Measurements from ENCODE around the gene EME2.

Gene EME2

GRCh38 chr16:1774448-1774780 lies 1.8 kb downstream of the EME2 start:
- TF ChIP-seq CTCF (IDR thresholded peaks at IDR 0.05; ENCODE audit: low read depth, low read length) = no peak
- H3K4me3 ChIP-seq (ENCODE audit: low read depth, low read length) = peak overlapping the region; percentile 72
- no peak for DNase-seq (ENCODE audit: low read depth, low spot score)
- in situ Hi-C loops (cut with HindIII; ENCODE audit: low sequenced_read_pairs) = no loop called here

GRCh38 chr16:1775006-1775845 lies 2.6 kb downstream of the EME2 start:
- no peak for TF ChIP-seq CTCF (IDR thresholded peaks at IDR 0.05; ENCODE audit: low read depth, low read length)
- DNase-seq (ENCODE audit: low read depth, low spot score) = no peak
- in situ Hi-C loops (cut with HindIII; ENCODE audit: low sequenced_read_pairs) = no loop called here
- no peak overlapping the region for H3K4me3 ChIP-seq (ENCODE audit: low read depth, low read length)

GRCh38 chr16:1775846-1776671 lies 3.4 kb downstream of the EME2 start:
- H3K4me3 ChIP-seq (ENCODE audit: low read depth, low read length) = no peak overlapping the region
- in situ Hi-C loops (cut with HindIII; ENCODE audit: low sequenced_read_pairs) = no loop called here
- TF ChIP-seq CTCF (IDR thresholded peaks at IDR 0.05; ENCODE audit: low read depth, low read length) = no peak
- no peak for DNase-seq (ENCODE audit: low read depth, low spot score)

GRCh38 chr16:1776672-1776955 lies 4.0 kb downstream of the EME2 start:
- no peak for DNase-seq (ENCODE audit: low read depth, low spot score)
- TF ChIP-seq CTCF (IDR thresholded peaks at IDR 0.05; ENCODE audit: low read depth, low read length) = no peak
- in situ Hi-C loops (cut with HindIII; ENCODE audit: low sequenced_read_pairs) = no loop called here
- no peak overlapping the region for H3K4me3 ChIP-seq (ENCODE audit: low read depth, low read length)

- in situ Hi-C loops (cut with HindIII; ENCODE audit: low sequenced_read_pairs) = no loop called here
- no peak for TF ChIP-seq CTCF (IDR thresholded peaks at IDR 0.05; ENCODE audit: low read depth, low read length)
- no peak overlapping the region for H3K4me3 ChIP-seq (ENCODE audit: low read depth, low read length)
- no peak for DNase-seq (ENCODE audit: low read depth, low spot score)
These were observed 4.4 kb downstream of the EME2 start for GRCh38 chr16:1776991-1777374.

GRCh38 chr16:1777375-1778199 lies 5.0 kb downstream of the EME2 start:
- H3K4me3 ChIP-seq (ENCODE audit: low read depth, low read length) = no peak overlapping the region
- in situ Hi-C loops (cut with HindIII; ENCODE audit: low sequenced_read_pairs) = no loop called here
- DNase-seq (ENCODE audit: low read depth, low spot score) = no peak
- TF ChIP-seq CTCF (IDR thresholded peaks at IDR 0.05; ENCODE audit: low read depth, low read length) = no peak

Measured in astrocyte of the spinal cord (primary cell).